Posterior vena cava (tissue), 2 donors: ENCODE results near the gene RABEP1. TPM values are rescaled to one million over a fixed set of nuclear protein-coding genes. Genes with fewer than 3 reads are reported as not detected.

Source experiments
- DNase-seq: peaks from one replicate; pipeline ENCODE4 v3.0.0-alpha.2; 2020; ENCODE audit warnings: low spot score
- intact Hi-C, 2 donors: fragments of 100-400 bp; cut with DNase I; formaldehyde crosslinking; loops; one replicate each; pipeline versions ENCODE4 v1.14.1 to v1.14.2; 2022 to 2023
- total RNA-seq, 2 donors: library from RNA; stranded (reverse); fragmentation: NEBNext Ultra II Directional; extraction: Animal tissue kit (Norgen Biotek cat#: 25700); gene quantifications; one replicate each; pipeline ENCODE4 v1.2.1, GENCODE V29; 2021
- donor health status: DM: yes; HTN: yes; CAD: no.
- donor health status: DM: yes; HTN: yes; CAD: no.

RABEP1 gene
- total RNA-seq, 2 donors from 2014 or later: 41.5 to 47.3 TPM

- intact Hi-C loops: no loop called here
- no peak for DNase-seq
These were observed 70.7 kb downstream of the RABEP1 start for GRCh38 chr17:5352681-5353289.

- intact Hi-C loops: loop anchor here in 1 of 2 donors (2.0 kb wide), 1 partner anchor 44 kb away; no protein-coding TSS in a partner anchor
- DNase-seq: no peak
These were observed 72.2 kb downstream of the RABEP1 start for GRCh38 chr17:5354310-5354709.

DNA sequence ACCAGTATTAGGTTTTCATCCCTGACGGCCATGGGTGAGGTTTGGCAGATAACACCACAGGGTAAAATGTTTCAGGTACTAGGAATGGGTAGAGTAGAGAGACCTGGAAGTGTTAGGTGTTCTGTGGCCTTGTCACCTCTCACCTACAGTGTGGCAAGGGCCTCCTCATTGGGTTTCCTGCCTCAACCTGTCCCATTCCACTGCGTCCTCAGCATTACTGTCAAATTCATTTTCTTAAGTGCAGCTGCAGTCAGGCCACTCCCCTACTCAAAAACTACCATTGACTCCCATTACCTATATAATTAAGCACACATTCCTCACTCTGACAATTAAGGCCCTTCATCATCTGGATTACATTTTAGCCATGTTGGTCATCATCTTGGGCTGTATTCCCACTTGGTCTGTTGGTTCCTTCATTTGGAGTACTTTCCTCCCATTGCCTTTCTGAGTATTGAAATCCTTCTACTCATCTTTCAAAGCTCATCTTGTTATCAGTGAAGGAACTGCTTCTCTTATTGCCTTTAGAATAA is 72.9 kb downstream of the RABEP1 start:
- intact Hi-C loops: loop anchor here in 1 of 2 donors (2.0 kb wide), 1 partner anchor 44 kb away; no protein-coding TSS in a partner anchor

DNA sequence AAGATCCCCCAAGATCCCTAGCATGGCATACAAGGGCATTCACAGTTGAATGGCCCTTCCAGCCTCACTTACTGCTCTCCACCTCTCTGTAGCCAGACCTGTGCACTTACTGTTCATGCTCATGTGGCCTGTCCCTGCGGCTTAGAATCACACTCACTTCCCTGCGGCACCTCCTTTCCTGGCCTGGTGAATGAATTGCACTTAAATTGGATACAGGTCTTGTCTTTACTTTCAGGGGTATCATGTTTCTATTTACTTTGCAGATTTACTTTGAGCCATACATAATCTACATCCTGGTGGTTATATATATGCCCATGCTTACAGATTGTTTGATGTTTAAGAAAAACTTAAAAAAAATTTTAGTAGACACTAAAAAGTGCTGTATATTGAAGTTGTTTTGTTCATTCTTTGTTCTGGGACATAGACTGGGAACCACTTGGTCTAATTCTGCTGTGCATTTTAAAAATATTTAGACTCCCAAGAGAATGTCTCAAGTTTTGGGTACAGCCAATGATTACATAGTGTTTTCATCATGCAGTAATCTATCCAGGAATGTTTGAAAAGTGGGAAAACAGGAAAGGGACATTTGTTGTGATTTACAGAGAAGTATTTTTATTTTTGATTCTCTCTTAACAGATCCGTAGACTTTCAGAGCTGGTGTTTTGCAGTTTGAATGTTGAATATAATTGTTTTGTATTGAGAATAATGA is 73.5 kb downstream of the RABEP1 start:
- DNase-seq: no peak
- intact Hi-C loops: loop anchor here in 1 of 2 donors (2.0 kb wide), 1 partner anchor 43 kb away; no protein-coding TSS in a partner anchor

More for the DNA sequence above, 72.9 kb downstream of the RABEP1 start:
- no peak for DNase-seq

- no peak for DNase-seq
- intact Hi-C loops: no loop called here
These were observed 79.3 kb downstream of the RABEP1 start for GRCh38 chr17:5361426-5361825.

- intact Hi-C loops: no loop called here
- no peak for DNase-seq
These were observed 80.2 kb downstream of the RABEP1 start for GRCh38 chr17:5362162-5362811.

GRCh38 chr17:5364156-5364555 is 82.1 kb downstream of the RABEP1 start:
- intact Hi-C loops: no loop called here
- no peak for DNase-seq

DNA sequence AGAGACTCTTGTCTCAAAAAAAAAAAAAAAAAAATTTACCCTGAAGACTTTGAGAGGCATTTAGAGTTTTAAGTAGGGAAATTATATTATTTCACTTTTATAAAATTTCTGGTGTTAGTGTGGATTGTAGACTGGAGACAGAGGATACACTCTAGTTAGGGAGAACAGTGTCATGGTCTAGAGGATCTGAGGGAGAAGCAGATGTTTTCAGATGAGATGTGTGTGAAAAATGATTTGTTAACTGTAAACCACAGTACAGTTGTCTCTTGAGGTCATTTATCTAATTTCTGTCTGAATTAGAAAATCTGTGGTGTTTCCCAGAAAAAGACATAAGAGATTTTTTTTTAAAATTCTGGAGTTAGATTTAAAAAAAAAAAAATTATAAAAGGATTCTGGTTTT is 82.6 kb downstream of the RABEP1 start:
- intact Hi-C loops: no loop called here
- DNase-seq: no peak

- intact Hi-C loops: no loop called here
- no peak for DNase-seq
These were observed 83.7 kb downstream of the RABEP1 start for GRCh38 chr17:5365831-5366230.

DNA sequence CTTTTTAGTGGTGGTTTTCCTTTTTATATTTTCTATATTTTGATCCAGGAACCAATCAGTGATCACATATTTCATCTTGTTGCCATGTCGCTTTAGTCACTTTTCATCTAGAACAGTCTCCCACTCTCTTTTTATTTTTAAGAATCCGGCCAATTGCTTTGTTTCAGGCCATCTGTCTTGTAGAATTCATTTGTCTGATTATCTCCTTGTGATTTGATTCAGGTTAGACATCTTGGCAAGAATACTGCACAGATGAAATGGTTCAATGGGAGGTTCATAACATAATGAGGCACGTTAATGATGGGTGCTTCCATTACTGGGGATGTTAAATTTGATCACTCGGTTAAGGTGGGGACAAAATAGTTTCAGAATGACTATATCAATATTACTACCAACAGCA is 88.3 kb downstream of the RABEP1 start:
- no peak for DNase-seq
- intact Hi-C loops: no loop called here

DNA sequence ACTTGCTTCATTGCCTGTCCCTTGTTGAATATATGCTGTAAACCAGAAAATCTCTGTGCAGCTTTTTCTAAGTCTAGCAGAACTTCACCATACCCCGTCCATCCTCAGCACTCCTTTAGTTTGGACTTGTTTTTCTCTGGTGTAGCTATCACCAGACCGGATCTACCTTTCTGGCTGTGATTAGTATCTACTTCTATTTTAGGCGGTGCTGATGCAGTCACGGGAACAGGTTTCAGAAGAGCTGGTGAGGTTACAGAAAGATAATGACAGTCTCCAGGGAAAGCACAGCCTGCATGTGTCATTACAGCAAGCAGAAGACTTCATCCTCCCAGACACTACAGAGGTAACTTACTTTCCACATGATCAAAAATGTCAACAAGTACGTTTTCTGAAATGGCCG is 91.0 kb downstream of the RABEP1 start:
- DNase-seq: no peak
- intact Hi-C loops: no loop called here

- intact Hi-C loops: no loop called here
- no peak for DNase-seq
These were observed 96.6 kb downstream of the RABEP1 start for GRCh38 chr17:5378566-5379207.

DNA sequence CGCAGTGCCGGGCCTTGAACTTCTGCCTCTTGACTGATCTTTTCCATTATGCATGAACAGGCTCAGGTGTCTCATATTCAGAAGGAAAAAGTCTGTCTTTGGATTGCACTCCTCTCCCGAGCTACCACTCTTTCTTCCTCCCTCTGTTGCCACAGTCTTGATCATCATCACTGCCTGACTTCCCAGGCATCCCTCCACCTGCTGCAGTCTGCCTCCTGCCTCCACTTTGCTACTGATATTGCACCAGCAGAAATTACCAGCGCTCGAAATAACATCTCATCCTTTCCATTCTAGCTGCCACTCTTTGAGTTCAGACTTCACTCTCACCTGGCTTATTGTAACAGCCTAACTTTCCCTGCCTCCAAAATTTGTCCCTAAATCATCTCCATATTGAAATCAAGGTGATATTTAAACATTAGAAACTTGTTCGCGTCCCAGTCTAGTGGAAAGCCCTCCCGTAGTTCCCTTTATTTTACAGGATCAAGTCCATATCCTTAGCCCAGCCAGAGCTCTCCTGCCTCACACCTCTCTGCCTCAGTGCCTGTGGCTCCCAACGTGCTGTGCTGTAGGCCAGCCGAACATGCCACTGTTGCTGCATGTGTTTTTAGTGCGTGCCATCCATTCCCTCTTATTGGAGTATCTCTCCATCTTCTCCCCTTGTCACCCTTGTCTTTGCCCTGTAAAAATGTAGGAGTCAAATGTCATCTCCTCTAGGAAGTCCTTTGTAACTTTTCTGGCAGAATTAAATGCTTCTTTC is 97.4 kb downstream of the RABEP1 start:
- intact Hi-C loops: no loop called here
- no peak for DNase-seq

DNA sequence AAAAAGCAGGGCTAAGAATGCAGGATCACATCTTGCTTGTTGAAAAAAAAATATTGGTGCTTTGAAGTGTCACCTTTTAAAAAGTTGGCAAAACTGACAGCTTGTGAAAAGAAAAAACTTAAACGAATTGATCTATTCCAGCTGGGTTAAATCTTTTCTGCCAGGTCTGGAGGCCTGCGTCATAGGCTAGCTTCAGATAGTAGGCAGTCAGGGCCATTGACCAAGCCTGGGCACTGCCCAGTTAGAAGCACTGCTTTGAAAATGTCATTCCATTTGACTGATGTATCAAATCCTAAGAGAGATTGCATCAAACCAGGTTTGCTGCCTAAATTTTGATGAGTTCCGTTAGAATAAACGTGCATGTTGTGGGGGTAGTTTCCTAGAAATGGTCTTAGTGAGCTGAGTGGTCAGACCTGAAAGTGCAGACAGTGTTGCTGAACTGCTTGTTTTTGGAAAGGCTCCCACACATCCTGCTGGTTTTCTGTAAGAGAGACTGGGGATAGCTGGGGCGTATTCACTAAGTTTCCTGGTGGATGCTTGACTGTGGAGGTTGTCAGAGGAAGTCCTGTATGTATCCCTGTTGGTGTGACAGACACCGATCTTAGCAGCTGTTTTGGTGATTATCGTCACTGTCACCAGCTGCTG is 98.5 kb downstream of the RABEP1 start:
- intact Hi-C loops: no loop called here
- DNase-seq: no peak

DNA sequence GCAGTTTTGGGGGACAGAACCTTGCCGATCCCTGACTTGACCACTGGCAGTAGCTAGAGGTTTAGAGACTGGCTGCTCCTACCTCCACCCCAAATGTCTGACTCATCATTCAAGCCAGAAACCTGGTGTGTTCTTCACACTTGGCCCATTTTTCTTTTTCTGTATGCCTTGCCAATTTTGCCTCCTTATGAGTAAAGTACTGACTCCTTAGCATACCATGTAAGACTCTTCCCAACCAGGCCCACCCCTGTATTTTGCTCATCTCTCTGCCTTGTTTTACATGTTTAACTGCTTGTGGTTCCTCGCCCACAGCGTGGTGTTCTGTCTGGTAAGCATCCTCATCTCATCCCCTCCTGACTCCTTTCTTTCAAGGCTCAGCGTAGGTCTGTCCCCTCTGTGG is 99.5 kb downstream of the RABEP1 start:
- intact Hi-C loops: no loop called here
- DNase-seq: no peak

DNA sequence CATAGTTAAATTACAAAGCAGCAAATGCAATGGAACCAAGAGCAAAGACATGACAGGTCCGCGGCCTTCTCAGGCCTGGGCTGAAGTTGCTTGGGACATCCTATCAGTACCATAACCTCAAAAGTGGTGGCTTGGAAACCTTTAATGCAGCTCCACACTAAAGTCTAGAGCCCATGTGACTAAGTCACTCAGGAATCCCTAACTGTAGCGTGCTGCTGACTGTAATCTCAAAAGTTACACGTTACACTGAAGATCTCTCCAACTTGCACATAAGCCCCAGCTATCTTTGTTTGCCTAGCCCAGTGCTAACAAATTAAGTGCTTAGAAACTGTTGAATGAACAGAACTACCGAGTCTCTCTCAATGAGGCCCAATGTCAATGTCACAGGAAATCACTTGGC is 109.6 kb downstream of the RABEP1 start:
- DNase-seq: no peak
- intact Hi-C loops: no loop called here

GRCh38 chr17:5396612-5397011 is 114.5 kb downstream of the RABEP1 start:
- no peak for DNase-seq
- intact Hi-C loops: no loop called here

DNA sequence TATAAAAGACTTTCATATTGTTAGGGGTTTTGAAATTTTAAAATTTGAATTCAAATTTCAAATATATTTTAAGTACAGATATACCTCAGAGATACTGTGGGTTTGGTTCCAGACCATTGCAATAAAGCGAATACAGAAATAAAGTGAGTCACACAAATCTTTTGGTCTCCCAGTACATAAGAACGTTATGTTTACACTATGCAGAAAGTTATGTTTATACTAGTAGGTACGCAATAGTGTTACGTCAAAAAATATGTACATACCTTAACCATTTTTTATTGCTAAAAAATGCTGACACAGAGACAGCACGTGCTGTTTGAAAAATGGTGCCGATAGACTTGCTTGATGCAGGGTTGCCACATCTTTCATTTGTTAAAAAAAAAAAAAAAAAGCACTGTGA is 117.7 kb downstream of the RABEP1 start:
- intact Hi-C loops: loop anchor here in 1 of 2 donors (2.0 kb wide), 1 partner anchor 45 kb away; no protein-coding TSS in a partner anchor
- DNase-seq: no peak

DNA sequence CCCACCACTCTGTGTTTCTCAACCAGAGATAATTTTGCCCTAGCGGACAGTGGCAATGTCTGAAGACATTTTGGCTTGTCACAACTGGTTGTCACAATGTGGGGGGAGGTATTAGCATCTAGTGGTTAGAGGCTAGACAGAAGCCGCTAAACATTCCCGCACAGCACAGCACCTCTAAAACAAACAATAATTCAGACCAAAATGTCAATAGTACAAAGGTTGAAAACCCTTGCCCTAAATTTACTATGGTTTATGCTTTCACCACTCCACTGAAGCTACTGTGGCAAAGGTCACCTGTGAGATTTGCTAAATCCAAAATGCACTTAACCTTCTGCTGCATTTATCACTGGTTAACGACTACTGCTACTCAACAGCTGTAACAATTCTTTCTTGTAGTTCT is 123.3 kb downstream of the RABEP1 start:
- intact Hi-C loops: no loop called here
- no peak for DNase-seq
